ENCODE measurements around the gene EMX2. TPM values are rescaled to one million over a fixed set of nuclear protein-coding genes. Genes with fewer than 3 reads are reported as not detected.

Gene EMX2
- total RNA-seq, 1 experiment from 2014 or later, result not detected

DNA sequence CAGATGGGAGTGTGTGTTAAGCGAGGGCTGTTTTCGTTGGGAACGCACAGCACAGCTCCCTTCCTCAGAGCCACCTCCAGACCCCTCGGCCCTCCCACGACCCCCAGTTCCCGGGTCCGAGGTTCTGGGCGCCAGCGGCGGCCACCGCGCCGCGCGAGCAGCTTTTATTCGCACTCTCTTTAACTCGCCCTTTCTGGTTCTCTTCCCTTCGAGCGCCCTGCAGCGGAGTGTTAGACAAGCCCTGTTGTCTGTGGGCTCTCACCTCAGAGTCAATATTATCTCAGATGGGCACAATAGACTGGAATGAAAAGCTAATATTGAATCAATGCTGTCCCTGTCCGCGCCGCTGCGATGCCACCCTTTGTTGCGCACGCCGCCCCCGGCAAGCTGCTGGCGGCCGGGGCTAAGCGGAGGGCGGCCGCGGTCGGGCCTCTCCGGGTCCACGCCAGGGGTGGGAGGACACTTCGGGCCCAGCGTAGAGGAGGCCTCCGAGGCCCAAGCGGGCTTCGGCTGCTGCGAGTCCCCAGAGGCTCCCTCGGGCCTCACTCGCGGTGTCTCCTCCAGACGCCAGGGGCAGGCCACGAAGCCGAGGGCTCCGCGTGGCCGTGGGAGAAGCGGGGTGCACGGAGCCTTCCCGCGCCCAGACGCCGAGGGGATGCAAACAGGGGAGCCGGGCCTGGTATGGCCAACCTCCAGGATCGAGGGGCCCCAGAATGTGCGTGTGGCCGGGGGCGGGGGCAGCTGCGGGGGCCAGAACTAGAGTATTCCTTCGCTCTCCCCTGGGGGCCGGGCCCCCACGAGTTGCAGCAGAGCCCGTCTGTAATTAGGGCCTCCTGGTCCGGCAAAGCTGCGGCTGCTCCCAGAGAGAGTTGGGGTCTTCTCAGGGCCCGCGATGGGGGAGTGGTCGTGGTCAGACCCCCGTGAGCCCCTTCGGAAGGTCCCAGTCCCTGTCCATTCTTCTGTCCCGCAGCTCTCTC, 7.9 kb upstream of the EMX2 start:
- peaks cover 39% of the 10 kb centered on the region for H3K27me3 ChIP-seq (ENCODE audit: insufficient read depth, low read length)
- H3K9ac ChIP-seq (ENCODE audit: low read length), result no peak overlapping the region
- no peaks in the 10 kb centered on the region for H3K9me2 ChIP-seq (ENCODE audit: insufficient read depth)
- no TSS peak for BruUV-seq (replicated peaks)
- H3K9me3 ChIP-seq (ENCODE audit: control insufficient read depth in 1 of 2, insufficient read depth in 1 of 2, low read depth in 1 of 2, low read length in 2 of 2), result no peaks in the 10 kb centered on the region
- H3K36me3 ChIP-seq (ENCODE audit: control insufficient read depth in 1 of 2, insufficient read depth in 2 of 2, low read length in 2 of 2), result no peaks in the 10 kb centered on the region
- DNase-seq (ENCODE audit: low read depth, low spot score), result no peak
- no peak overlapping the region for H3K4me2 ChIP-seq (ENCODE audit: low read length)
- no peaks in the 10 kb centered on the region for H3K79me2 ChIP-seq (ENCODE audit: insufficient read depth, low read length)
- ChIA-PET CTCF (no interaction called here), RAD21 (ENCODE audit: low non-redundant PET in 1 of 2, low total read pairs in 2 of 2, uncharacterized antibody in 2 of 2, unreplicated experiment in 2 of 2) (no interaction called here), POLR2A (no interaction called here)
- H3K27ac ChIP-seq (ENCODE audit: low read depth, low read length), result no peak overlapping the region
- no peak for TF ChIP-seq POLR2A (IDR thresholded peaks at IDR 0.05; ENCODE audit: borderline replicate concordance, extremely low read depth, insufficient read depth, insufficient read length)
- TF ChIP-seq RAD21 (IDR thresholded peaks at IDR 0.05; ENCODE audit: low read depth), result no peak
- no peak for TF ChIP-seq CEBPB (IDR thresholded peaks at IDR 0.05; ENCODE audit: low read depth)
- no peak for TF ChIP-seq YY1 (IDR thresholded peaks at IDR 0.05; ENCODE audit: extremely low read depth, insufficient replicate concordance, low read depth, low read length)
- TF ChIP-seq, protein P1, sequence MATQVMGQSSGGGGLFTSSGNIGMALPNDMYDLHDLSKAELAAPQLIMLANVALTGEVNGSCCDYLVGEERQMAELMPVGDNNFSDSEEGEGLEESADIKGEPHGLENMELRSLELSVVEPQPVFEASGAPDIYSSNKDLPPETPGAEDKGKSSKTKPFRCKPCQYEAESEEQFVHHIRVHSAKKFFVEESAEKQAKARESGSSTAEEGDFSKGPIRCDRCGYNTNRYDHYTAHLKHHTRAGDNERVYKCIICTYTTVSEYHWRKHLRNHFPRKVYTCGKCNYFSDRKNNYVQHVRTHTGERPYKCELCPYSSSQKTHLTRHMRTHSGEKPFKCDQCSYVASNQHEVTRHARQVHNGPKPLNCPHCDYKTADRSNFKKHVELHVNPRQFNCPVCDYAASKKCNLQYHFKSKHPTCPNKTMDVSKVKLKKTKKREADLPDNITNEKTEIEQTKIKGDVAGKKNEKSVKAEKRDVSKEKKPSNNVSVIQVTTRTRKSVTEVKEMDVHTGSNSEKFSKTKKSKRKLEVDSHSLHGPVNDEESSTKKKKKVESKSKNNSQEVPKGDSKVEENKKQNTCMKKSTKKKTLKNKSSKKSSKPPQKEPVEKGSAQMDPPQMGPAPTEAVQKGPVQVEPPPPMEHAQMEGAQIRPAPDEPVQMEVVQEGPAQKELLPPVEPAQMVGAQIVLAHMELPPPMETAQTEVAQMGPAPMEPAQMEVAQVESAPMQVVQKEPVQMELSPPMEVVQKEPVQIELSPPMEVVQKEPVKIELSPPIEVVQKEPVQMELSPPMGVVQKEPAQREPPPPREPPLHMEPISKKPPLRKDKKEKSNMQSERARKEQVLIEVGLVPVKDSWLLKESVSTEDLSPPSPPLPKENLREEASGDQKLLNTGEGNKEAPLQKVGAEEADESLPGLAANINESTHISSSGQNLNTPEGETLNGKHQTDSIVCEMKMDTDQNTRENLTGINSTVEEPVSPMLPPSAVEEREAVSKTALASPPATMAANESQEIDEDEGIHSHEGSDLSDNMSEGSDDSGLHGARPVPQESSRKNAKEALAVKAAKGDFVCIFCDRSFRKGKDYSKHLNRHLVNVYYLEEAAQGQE (IDR thresholded peaks at IDR 0.05; ENCODE audit: low read depth), result no peak
- TF ChIP-seq SRF (IDR thresholded peaks at IDR 0.05; ENCODE audit: low read depth), result no peak
- TF ChIP-seq, protein P2, sequence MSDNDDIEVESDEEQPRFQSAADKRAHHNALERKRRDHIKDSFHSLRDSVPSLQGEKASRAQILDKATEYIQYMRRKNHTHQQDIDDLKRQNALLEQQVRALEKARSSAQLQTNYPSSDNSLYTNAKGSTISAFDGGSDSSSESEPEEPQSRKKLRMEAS (IDR thresholded peaks at IDR 0.05), result no peak
- TF ChIP-seq SIN3A (IDR thresholded peaks at IDR 0.05; ENCODE audit: low read depth), result no peak
- no peak for TF ChIP-seq SP1 (IDR thresholded peaks at IDR 0.05; ENCODE audit: low read depth)
- TF ChIP-seq JUND (IDR thresholded peaks at IDR 0.05), result no peak
- TF ChIP-seq TCF7L2 (IDR thresholded peaks at IDR 0.05; ENCODE audit: borderline replicate concordance, extremely low read depth, insufficient read depth, insufficient read length), result no peak
- no peak for TF ChIP-seq ZFX (IDR thresholded peaks at IDR 0.05)
- intact Hi-C loops (cut with micrococcal nuclease), result loop anchor here (5.0 to 10.0 kb wide), 2 partner anchors 220 to 573 kb away; no protein-coding TSS in a partner anchor
- no peak for ATAC-seq
- H4K20me1 ChIP-seq (ENCODE audit: insufficient read depth), result no peaks in the 10 kb centered on the region
- H2AFZ ChIP-seq (ENCODE audit: low read depth, low read length, poor library complexity, severe bottlenecking), result no peak overlapping the region
- peaks cover 0 to 6% of the 10 kb centered on the region in 2 experiments; a peak in 1 of 4 replicates for H3K4me1 ChIP-seq (ENCODE audit: control insufficient read depth in 1 of 2, insufficient read depth in 2 of 2, low read length in 2 of 2)
- H3K4me3 ChIP-seq (replicated peaks in 1 of 2; ENCODE audit: low read depth in 1 of 2, low read length in 2 of 2), result no peak overlapping the region
